HepG2 (cell line): ENCODE data around the gene GLIS1. TPM values are rescaled to one million over a fixed set of nuclear protein-coding genes. Genes with fewer than 3 reads are reported as not detected.

Source experiments
- ATAC-seq: fragments of 200-7000 bp; cut with Tn5 transposase; 3 replicates; pipeline ENCODE4 v1.9.1; 2020; ENCODE audit warnings: mild to moderate bottlenecking, moderate library complexity
- Bru-seq: library from RNA; stranded (reverse); fragments of 400-500 nt; gene quantifications from one replicate; lab custom pipeline; 2021; lab: Mats Ljungman, UMichigan
- BruChase-seq, 2 experiments: library from RNA; stranded (reverse); fragments of 400-500 nt; gene quantifications; one replicate each; lab custom pipeline; 2021; lab: Mats Ljungman, UMichigan
- BruUV-seq: library from RNA; stranded (reverse); fragments of 400-500 nt; replicated peaks from 2 replicates; lab custom pipeline; 2021; lab: Mats Ljungman, UMichigan
- CTCF ChIA-PET: fragments of 300-600 bp; formaldehyde crosslinking; extraction: SDS; loops from one replicate; lab custom pipeline; 2021; ENCODE audit warnings: low total read pairs, inconsistent platforms, low intra/inter-chr PET ratio; lab: Yijun Ruan, JAX
- POLR2A ChIA-PET: fragments of 350-600 bp; sonication (Branson Sonifier 250); formaldehyde crosslinking; loops from one replicate; lab custom pipeline; 2020; ENCODE audit warnings: antibody characterized with exemption, inconsistent platforms; lab: Yijun Ruan, JAX
- DNase-seq: peaks from one replicate; pipeline ENCODE4 v3.0.0-alpha.2; 2015; ENCODE audit warnings: low spot score
- FAIRE-seq: peaks from 3 replicates; lab custom pipeline; 2011; peaks lifted over from hg19 to GRCh38; lab: Jason Lieb, UNC
- H2AFZ ChIP-seq: one replicate; pipeline ENCODE4 v1.6.1; 2011; ENCODE audit warnings: low read length, inconsistent platforms
- H3K27ac ChIP-seq: fragments of 300-600 bp; 3 replicates; pipeline ENCODE4 v1.8.0; 2011; ENCODE audit warnings: mixed run types, mild to moderate bottlenecking, mixed read lengths, low read length, inconsistent platforms; ENCODE audit not compliant: insufficient read depth; ENCODE audit errors: extremely low read length
- H3K27me3 ChIP-seq, 2 experiments: fragments of 200-600 bp in 1 of 2; 2 replicates in 1 of 2; 3 replicates in 1 of 2; pipeline versions ENCODE4 v1.6.0 to v1.8.0; 2011; ENCODE audit warnings: low read length in 2 of 2, mild to moderate bottlenecking in 2 of 2, moderate library complexity in 2 of 2, inconsistent platforms in 1 of 2; ENCODE audit not compliant: insufficient read depth in 2 of 2, control insufficient read depth in 1 of 2
- H3K36me3 ChIP-seq, 2 experiments: fragments of 200-600 bp in 1 of 2; replicated peaks in 1 of 2; 2 replicates in 1 of 2; 3 replicates in 1 of 2; pipeline versions ENCODE4 v1.5.1 to v1.8.0; 2011; ENCODE audit warnings: low read length in 2 of 2, inconsistent platforms in 1 of 2; ENCODE audit not compliant: insufficient read depth in 2 of 2, control insufficient read depth in 1 of 2
- H3K4me1 ChIP-seq: 2 replicates; pipeline ENCODE4 v1.5.1; 2012; ENCODE audit warnings: low read length, inconsistent platforms; ENCODE audit not compliant: insufficient read depth
- H3K4me2 ChIP-seq: 2 replicates; pipeline ENCODE4 v1.6.0; 2011; ENCODE audit warnings: low read depth, low read length, inconsistent platforms
- H3K4me3 ChIP-seq, 3 experiments: fragments of 200-600 bp in 1 of 3; sonication (generic), shearing (Covaris generic) in 1 of 3; replicated peaks in 1 of 3; 2 replicates each; pipeline ENCODE4 v1.5.1; 2011 to 2016; ENCODE audit warnings: low read length in 3 of 3, inconsistent platforms in 2 of 3, low read depth in 2 of 3, mild to moderate bottlenecking in 2 of 3, control low read depth in 1 of 3, mixed read lengths in 1 of 3; ENCODE audit not compliant: insufficient read depth in 1 of 3
- H3K79me2 ChIP-seq: one replicate; pipeline ENCODE4 v1.6.1; 2011; ENCODE audit warnings: low read length, inconsistent platforms; ENCODE audit not compliant: insufficient read depth
- H3K9ac ChIP-seq: 2 replicates; pipeline ENCODE4 v1.6.0; 2011; ENCODE audit warnings: mild to moderate bottlenecking, low read depth, low read length, inconsistent platforms; ENCODE audit not compliant: insufficient read depth
- H3K9me3 ChIP-seq: 2 replicates; pipeline ENCODE4 v1.5.1; 2012; ENCODE audit warnings: mild to moderate bottlenecking, low read length
- H4K20me1 ChIP-seq: 2 replicates; pipeline ENCODE4 v1.6.0; 2011; ENCODE audit warnings: inconsistent platforms, mild to moderate bottlenecking, low read length, moderate library complexity; ENCODE audit not compliant: insufficient read depth
- ATF1 ChIP-seq: IDR thresholded peaks from 2 replicates; pipeline ENCODE4 v1.6.1; 2016; ENCODE audit warnings: mild to moderate bottlenecking, control low read depth
- HNRNPLL ChIP-seq: fragments of 200-400 bp; formaldehyde crosslinking; IDR thresholded peaks from 2 replicates; pipeline ENCODE4 v1.6.1; 2017; ENCODE audit warnings: mild to moderate bottlenecking, low read depth, low read length; ENCODE audit not compliant: poor library complexity, severe bottlenecking
- MTF2 ChIP-seq: sonication (generic); formaldehyde crosslinking; IDR thresholded peaks from 2 replicates; pipeline ENCODE4 v1.5.0; 2020; ENCODE audit warnings: missing genetic modification reagents, borderline replicate concordance
- NFYB ChIP-seq: sonication (generic); formaldehyde crosslinking; IDR thresholded peaks from 2 replicates; pipeline ENCODE4 v1.4.0; 2020; ENCODE audit warnings: missing genetic modification reagents
- PAF1 ChIP-seq: IDR thresholded peaks from 2 replicates; pipeline ENCODE4 v1.6.1; 2016; ENCODE audit warnings: missing genetic modification reagents, missing compliant biosample characterization
- PATZ1 ChIP-seq: sonication (generic); formaldehyde crosslinking; IDR thresholded peaks from 2 replicates; pipeline ENCODE4 v1.4.0; 2020; ENCODE audit warnings: missing genetic modification reagents
- PBX2 ChIP-seq: IDR thresholded peaks from 2 replicates; pipeline ENCODE4 v1.6.1; 2016; ENCODE audit warnings: control low read depth
- SAP130 ChIP-seq: IDR thresholded peaks from 2 replicates; pipeline ENCODE4 v1.6.1; 2016; ENCODE audit warnings: low read depth
- SKI ChIP-seq: fragments of 450-650 bp; IDR thresholded peaks from one replicate; pipeline ENCODE4 v1.6.1; 2018; ENCODE audit warnings: mild to moderate bottlenecking; ENCODE audit not compliant: partially characterized antibody
- SP1 ChIP-seq, 2 experiments: fragments of 450-650 bp in 1 of 2; sonication (generic) in 1 of 2; formaldehyde crosslinking in 1 of 2; IDR thresholded peaks; 2 replicates each; pipeline versions ENCODE4 v1.4.0 to v1.6.1; 2016 to 2020; ENCODE audit warnings: missing genetic modification reagents in 1 of 2
- SP2 ChIP-seq: sonication (generic); formaldehyde crosslinking; IDR thresholded peaks from 2 replicates; pipeline ENCODE4 v1.5.1; 2020; ENCODE audit warnings: mild to moderate bottlenecking, missing genetic modification reagents
- UBTF ChIP-seq: sonication (generic); formaldehyde crosslinking; IDR thresholded peaks from 2 replicates; pipeline ENCODE4 v1.4.0; 2020; ENCODE audit warnings: mild to moderate bottlenecking, missing genetic modification reagents
- ZNF777 ChIP-seq: sonication (generic); formaldehyde crosslinking; IDR thresholded peaks from 2 replicates; pipeline ENCODE4 v1.4.0; 2020; ENCODE audit warnings: missing genetic modification reagents
- ZNF841 ChIP-seq: sonication (generic); formaldehyde crosslinking; IDR thresholded peaks from 2 replicates; pipeline ENCODE4 v1.8.1; 2023; ENCODE audit warnings: missing genetic modification reagents, borderline replicate concordance
- WGBS: methylation state at CpG from one replicate; pipeline ENCODE4 v1.1.6; 2017; ENCODE audit warnings: low lambda C conversion rate; 5-methylcytosine and 5-hydroxymethylcytosine counted together
- in situ Hi-C: cut with HindIII; loops from 2 replicates; pipeline ENCODE4 v1.10.0; 2017; ENCODE audit warnings: low pct_unique_long_range_greater_than_20kb; ENCODE audit not compliant: extremely low pct_ligation_motif_present
- intact Hi-C: fragments of 100-400 bp; cut with micrococcal nuclease; formaldehyde crosslinking; loops from one replicate; pipeline ENCODE4 v1.10.0; 2022; ENCODE audit not compliant: unreplicated experiment
- long read RNA-seq, 2 experiments: library from RNA in 1 of 2; library from polyadenylated mRNA in 1 of 2; stranded (forward) in 1 of 2; unstranded in 1 of 2; transcript quantifications; one replicate each; pipeline ENCODE4 v2.0.0, GENCODE V29; 2019 to 2022
- polyA minus RNA-seq, 3 experiments: library from RNA; depleted of rRNA, polyadenylated mRNA; stranded (reverse); fragments of >200 nt; gene quantifications; 2 replicates each; pipeline ENCODE4 v1.2.3, GENCODE V29; 2011; ENCODE audit warnings: low replicate concordance in 1 of 3
- polyA plus RNA-seq, 8 experiments: library from polyadenylated mRNA; depleted of rRNA in 3 of 8; stranded (reverse) in 7 of 8; unstranded in 1 of 8; fragments of >200 nt; fragmentation: Illumina TruSeq in 4 of 8; extraction: Trizol in 4 of 8; gene quantifications; 2 replicates each; pipeline versions ENCODE4 v1.2.1 to v1.2.3, GENCODE V29; 2011 to 2016; ENCODE audit warnings: low read depth in 4 of 8, missing spikeins in 1 of 8, mixed read lengths in 1 of 8; ENCODE audit not compliant: insufficient read depth in 1 of 8
- total RNA-seq, 5 experiments: library from RNA; depleted of rRNA; stranded (reverse); fragments of >200 nt; fragmentation: Illumina TruSeq; extraction: Trizol; gene quantifications; 2 replicates each; pipeline ENCODE4 v1.2.3, GENCODE V29; 2016; ENCODE audit warnings: low read depth in 1 of 5

GLIS1 gene
- total RNA-seq (2016; rRNA removed; fragmentation: Illumina TruSeq; extraction: Trizol) = not detected in 2 replicates
- not detected in 2 replicates for total RNA-seq (2016; cell fraction: cytosol; rRNA removed; fragmentation: Illumina TruSeq; extraction: Trizol; ENCODE audit: low read depth)
- total RNA-seq (2016; cell fraction: insoluble cytoplasmic fraction; rRNA removed; fragmentation: Illumina TruSeq; extraction: Trizol) = not detected in 2 replicates
- total RNA-seq (2016; cell fraction: membrane; rRNA removed; fragmentation: Illumina TruSeq; extraction: Trizol) = not detected in 2 replicates
- not detected in 2 replicates for total RNA-seq (2016; cell fraction: nucleus; rRNA removed; fragmentation: Illumina TruSeq; extraction: Trizol)
- 0.03 TPM in 1 of 2 replicates, not detected in the other for polyA plus RNA-seq (2011; rRNA removed)
- polyA plus RNA-seq (2011; cell fraction: cytosol; rRNA removed) = not detected in 2 replicates
- polyA plus RNA-seq (2011; cell fraction: nucleus; rRNA removed) = 0.10 TPM in 1 of 2 replicates, not detected in the other
- polyA plus RNA-seq (2012) = 0.04 TPM in 1 of 2 replicates, not detected in the other
- polyA plus RNA-seq (2016; cell fraction: cytosol; fragmentation: Illumina TruSeq; extraction: Trizol; ENCODE audit: low read depth) = not detected in 2 replicates
- polyA plus RNA-seq (2016; cell fraction: insoluble cytoplasmic fraction; fragmentation: Illumina TruSeq; extraction: Trizol; ENCODE audit: low read depth) = not detected in 2 replicates
- not detected in 2 replicates for polyA plus RNA-seq (2016; cell fraction: membrane; fragmentation: Illumina TruSeq; extraction: Trizol; ENCODE audit: low read depth)
- polyA plus RNA-seq (2016; cell fraction: nucleus; fragmentation: Illumina TruSeq; extraction: Trizol; ENCODE audit: insufficient read depth, low read depth) = not detected in 2 replicates
- polyA minus RNA-seq (2011; rRNA and poly(A)+ RNA removed; ENCODE audit: low replicate concordance) = not detected in 2 replicates
- polyA minus RNA-seq (2011; cell fraction: cytosol; rRNA and poly(A)+ RNA removed) = not detected in 2 replicates
- not detected in 2 replicates for polyA minus RNA-seq (2011; cell fraction: nucleus; rRNA and poly(A)+ RNA removed)
- percentile 5 among the genes with signal in this experiment for Bru-seq, nascent RNA
- percentile 17 among the genes with signal in this experiment for BruChase-seq, experiment 1, labeled RNA remaining after a 6-hour chase
- percentile 27 among the genes with signal in this experiment for BruChase-seq, experiment 2, labeled RNA remaining after a 2-hour chase
- long read RNA-seq, experiment 1 = 0 reads
- long read RNA-seq, experiment 2 = 0 reads

- in situ Hi-C loops = no loop called here
- ChIA-PET CTCF (no interaction called here), POLR2A (no interaction called here)
- peak within 1 kb of the TSS; percentile 82 for H3K4me2 ChIP-seq
- H4K20me1 ChIP-seq = no peaks in the 10 kb centered on the region
- WGBS = 13% methylated on average over 3 of the region's 73 CpGs
- H3K4me1 ChIP-seq = peaks cover 22% of the 10 kb centered on the region
- DNase-seq (peak; percentile 69), FAIRE-seq (no peak), ATAC-seq (peak; percentile 96)
- H3K36me3 ChIP-seq = no peaks in the 10 kb centered on the region
- peak within 1 kb of the TSS; percentile 39 to 76 (median 63); a peak in 5 of 6 replicates for H3K4me3 ChIP-seq
- H2AFZ ChIP-seq = no peak within 1 kb of the TSS
- no TSS peak for BruUV-seq
- peaks cover 5 to 57% of the 10 kb centered on the region in 2 experiments for H3K27me3 ChIP-seq
- H3K9me3 ChIP-seq = peaks cover 5% of the 10 kb centered on the region; the same call in 1 of the 2 replicates
- H3K9ac ChIP-seq = no peak within 1 kb of the TSS
- H3K79me2 ChIP-seq = no peaks in the 10 kb centered on the region
- H3K27ac ChIP-seq = no peak within 1 kb of the TSS
- intact Hi-C loops = no loop called here
- peak; percentile 82 for TF ChIP-seq NFYB (CRISPR knock-in tag)
- TF ChIP-seq ZNF777 (CRISPR knock-in tag) = peak; percentile 91
- TF ChIP-seq SKI = peak; percentile 62
- peak; percentile 8; the same call in 1 of the 2 replicates for TF ChIP-seq MTF2 (CRISPR knock-in tag)
- no peak for TF ChIP-seq ZNF841 (CRISPR knock-in tag)
- no peak for TF ChIP-seq ATF1
- peak; percentile 22; the same call in 1 of the 2 replicates for TF ChIP-seq UBTF
- TF ChIP-seq PATZ1 (CRISPR knock-in tag) = 0 out of 2 replicates have a peak, but pooled peaks have one; percentile 34
- peak; percentile 59 for TF ChIP-seq SAP130 (CRISPR knock-in tag)
- TF ChIP-seq SP1 (IDR thresholded peaks at IDR 0.05) = no peak
- TF ChIP-seq SP1 (CRISPR knock-in tag; IDR thresholded peaks at IDR 0.05) = peak; percentile 87
- TF ChIP-seq SP2 = peak; percentile 89
- peak; percentile 40; the same call in 1 of the 2 replicates for TF ChIP-seq PBX2 (CRISPR knock-in tag)
- no peak for TF ChIP-seq PAF1 (CRISPR knock-in tag)
- peak; percentile 82 for TF ChIP-seq HNRNPLL
Measured at GRCh38 chr1:53739109-53739681, at the start of gene GLIS1. GLIS1 (minus strand) TSS chr1:53739164; CDS start chr1:53738064, 1,100 bp downstream.
